Coronary artery (tissue), 2 donors: ENCODE measurements around the gene FLII.
A peak's percentile ranks its signal among the peaks of the same experiment; 100 is the strongest.
"Not testable (repeated sequence)": the region's sequence is repeated elsewhere in the genome, so short reads cannot be mapped to it uniquely, and the experiment has no call there.

Experiments used
- DNase-seq: peaks from one replicate; pipeline ENCODE4 v3.0.0-alpha.2; 2017; ENCODE audit warnings: low spot score
- H3K27ac ChIP-seq, 2 donors: fragments of 200-600 bp; sonication (generic); one replicate each; pipeline ENCODE4 v1.5.1; 2016 to 2019
- H3K4me3 ChIP-seq: fragments of 200-600 bp; sonication (generic); 2 replicates; pipeline ENCODE4 v1.5.1; 2016; ENCODE audit warnings: mild to moderate bottlenecking, moderate library complexity
- TF ChIP-seq, protein P1 (sequence below): fragments of 200-600 bp; sonication (generic); IDR thresholded peaks from one replicate; pipeline ENCODE4 v1.5.1; 2019; ENCODE audit warnings: antibody characterized with exemption

Gene FLII

DNA sequence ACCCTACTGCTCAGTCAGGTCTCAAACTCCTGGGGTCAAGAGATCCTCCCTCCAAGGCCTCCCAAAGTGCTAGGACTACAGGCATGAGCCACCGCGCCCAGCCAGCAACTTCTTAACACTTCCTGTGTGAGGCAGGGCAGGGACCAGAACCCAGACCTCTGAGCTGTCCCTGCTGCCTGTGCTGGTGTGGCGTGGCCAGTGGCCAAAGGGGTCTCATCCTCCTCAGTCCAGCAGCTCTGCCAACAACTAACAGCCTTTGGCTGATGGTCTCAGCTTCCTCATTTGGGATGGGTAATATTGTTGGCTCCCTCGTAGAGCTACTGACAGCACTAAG lies 34.5 kb downstream of the FLII start:
- DNase-seq = no peak
- H3K4me3 ChIP-seq = no peak overlapping the region
- H3K27ac ChIP-seq = peak overlapping the region in 1 of 2 donors; percentile 81
- TF ChIP-seq, protein P1, sequence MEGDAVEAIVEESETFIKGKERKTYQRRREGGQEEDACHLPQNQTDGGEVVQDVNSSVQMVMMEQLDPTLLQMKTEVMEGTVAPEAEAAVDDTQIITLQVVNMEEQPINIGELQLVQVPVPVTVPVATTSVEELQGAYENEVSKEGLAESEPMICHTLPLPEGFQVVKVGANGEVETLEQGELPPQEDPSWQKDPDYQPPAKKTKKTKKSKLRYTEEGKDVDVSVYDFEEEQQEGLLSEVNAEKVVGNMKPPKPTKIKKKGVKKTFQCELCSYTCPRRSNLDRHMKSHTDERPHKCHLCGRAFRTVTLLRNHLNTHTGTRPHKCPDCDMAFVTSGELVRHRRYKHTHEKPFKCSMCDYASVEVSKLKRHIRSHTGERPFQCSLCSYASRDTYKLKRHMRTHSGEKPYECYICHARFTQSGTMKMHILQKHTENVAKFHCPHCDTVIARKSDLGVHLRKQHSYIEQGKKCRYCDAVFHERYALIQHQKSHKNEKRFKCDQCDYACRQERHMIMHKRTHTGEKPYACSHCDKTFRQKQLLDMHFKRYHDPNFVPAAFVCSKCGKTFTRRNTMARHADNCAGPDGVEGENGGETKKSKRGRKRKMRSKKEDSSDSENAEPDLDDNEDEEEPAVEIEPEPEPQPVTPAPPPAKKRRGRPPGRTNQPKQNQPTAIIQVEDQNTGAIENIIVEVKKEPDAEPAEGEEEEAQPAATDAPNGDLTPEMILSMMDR = no peak

DNA sequence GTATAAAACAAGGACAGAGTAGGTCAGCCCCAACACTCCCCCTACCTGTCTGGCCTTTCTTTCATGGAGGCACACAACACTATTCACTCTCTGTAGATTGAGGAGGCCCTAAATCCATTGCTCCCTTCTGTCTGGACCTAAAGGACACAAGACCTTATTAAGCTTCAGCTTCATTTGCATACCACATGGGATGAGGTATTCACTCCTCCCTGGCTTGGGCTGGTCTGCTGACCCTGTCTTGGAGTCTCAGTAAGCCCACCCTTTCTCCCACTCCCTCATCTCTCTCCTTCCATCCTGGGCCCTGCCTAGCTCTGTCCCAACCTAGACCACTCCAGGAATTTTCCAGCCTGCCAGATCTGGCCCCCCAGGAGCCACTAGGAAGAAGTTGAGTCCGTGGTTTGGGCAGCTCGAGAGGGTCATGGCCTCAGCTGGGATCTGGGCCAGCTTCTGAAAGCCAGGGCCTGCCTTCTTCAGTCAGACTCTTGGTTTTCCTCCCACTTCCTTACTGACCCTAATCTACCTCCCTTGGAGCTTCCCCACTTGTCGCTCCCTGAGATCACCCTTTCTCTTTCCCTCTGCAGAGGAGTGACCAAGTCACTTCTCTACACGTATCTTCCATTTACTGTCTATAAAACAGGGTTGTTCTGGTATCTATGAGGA lies 39.7 kb downstream of the FLII start:
- Histone ChIP-seq H3K4me3 (no peak overlapping the region), H3K27ac (peak overlapping the region in 1 of 2 donors; percentile 28)
- TF ChIP-seq, protein P1 = no peak
- DNase-seq = no peak

DNA sequence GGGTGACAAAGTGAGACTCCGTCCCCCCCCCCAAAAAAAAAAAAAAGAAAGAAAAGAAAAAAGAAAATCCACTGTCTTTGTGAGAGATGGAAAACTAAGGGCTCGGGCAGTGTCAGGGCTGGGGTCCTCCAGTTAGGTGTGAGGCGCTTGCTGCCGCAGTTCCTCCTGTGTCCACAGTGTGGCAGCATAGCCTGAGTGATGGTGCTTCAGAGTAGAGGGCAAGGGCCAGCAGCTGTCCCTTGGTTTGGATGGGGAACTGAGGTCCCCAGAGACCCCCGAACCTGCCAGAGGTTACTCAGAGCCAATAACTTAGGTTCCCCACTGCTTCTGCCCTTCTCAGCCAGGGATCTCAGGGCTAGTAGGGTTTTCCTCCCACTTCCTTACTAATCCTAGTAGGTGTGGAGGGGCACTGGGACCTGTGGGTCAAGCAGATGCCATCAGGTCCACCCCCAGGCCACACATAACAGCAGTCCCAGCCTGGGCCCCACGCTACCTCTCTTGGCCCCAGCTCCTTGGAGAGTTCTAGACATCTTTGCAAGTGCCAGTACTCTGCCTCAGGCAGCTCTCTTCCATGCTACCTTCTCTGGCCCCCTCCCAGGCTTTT lies 41.0 kb downstream of the FLII start:
- Histone ChIP-seq H3K27ac (no peak overlapping the region), H3K4me3 (no peak overlapping the region)
- DNase-seq = no peak
- TF ChIP-seq, protein P1 = peak; percentile 72

DNA sequence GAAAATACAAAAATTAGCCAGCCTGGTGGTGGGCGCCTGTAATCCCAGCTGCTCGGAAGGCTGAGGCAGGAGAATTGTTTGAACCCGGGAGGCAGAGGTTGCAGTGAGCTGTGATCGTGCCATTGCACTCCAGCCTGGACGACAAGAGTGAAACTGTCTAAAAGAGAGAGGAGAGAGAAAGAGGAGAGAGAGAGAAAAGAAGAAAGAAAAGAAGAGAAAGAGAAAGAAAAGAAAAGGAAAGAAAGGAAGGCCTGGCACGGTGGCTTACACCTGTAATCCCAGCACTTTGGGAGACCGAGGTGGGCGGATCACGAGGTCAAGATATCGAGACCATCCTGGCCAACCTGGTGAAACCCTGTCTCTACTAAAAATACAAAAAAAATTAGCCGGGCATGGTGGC lies 41.6 kb downstream of the FLII start:
- H3K27ac ChIP-seq, DNase-seq, H3K4me3 ChIP-seq: not testable (repeated sequence)

DNA sequence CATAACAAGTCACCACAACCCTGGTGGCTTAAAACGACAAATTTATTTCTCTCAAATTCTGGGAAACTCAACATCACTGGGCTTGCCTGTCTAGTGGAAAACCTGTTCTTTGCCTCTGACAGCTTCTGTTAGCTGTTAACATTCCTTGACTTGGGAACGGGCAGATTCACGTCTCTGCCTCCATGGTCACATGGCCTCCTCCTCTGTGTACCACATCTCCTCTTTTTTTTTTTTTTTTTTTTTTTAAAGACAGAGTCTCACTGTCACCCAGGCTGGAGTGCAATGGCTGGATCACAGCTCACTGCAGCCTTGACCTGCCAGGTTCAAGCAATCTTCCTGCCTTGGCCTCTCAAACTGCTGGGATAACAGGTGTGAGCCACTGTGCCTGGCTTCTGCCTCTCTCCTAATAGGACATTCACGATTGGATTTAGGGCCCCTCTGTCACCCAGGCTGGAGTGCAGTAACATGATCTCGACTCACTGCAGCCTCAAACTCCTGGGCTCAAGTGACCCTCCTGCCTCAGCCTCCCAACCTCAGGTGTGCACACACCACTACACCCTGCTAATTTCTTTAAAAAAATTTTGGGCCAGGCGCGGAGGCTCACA lies 44.8 kb downstream of the FLII start:
- no peak overlapping the region for H3K4me3 ChIP-seq
- DNase-seq = no peak
- TF ChIP-seq, protein P1 = no peak
- no peak overlapping the region for H3K27ac ChIP-seq

DNA sequence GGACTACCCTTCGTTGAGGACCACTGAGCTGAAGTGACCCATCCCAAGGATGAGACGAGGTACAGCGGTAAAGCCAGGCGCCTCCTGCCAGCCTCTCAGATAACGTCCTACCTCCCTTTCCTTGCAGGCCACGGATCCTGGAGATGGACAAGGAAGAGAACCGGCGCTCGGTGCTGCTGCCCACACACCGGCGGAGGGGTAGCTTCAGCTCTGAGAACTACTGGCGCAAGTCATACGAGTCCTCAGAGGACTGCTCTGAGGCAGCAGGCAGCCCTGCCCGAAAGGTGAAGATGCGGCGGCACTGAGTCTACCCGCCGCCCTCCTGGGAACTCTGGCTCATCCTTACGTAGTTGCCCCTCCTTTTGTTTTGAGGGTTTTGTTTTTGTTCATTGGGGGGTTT lies 50.4 kb downstream of the FLII start:
- DNase-seq = no peak
- TF ChIP-seq, protein P1 = no peak
- no peak overlapping the region for H3K27ac ChIP-seq
- no peak overlapping the region for H3K4me3 ChIP-seq

DNA sequence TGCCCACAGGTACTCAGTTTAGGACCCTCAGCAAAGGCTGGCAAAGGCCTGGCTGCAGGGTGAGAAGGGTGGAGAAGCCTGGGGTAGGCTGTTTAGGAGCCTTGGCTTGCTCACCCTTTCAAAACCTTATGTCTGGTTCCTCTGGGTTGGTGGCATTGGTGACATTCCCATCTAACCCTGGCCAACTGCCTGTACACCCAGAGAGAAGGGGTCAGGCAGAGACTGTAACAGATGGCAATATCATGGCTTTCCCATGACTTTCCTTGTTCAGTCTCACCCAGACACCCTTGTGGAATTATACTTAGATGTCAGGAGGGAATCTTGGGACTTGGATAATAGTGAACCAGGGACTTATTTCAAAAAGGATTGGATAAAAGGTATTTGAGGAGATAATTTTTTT lies 51.6 kb downstream of the FLII start:
- Histone ChIP-seq H3K27ac (no peak overlapping the region), H3K4me3 (no peak overlapping the region)
- TF ChIP-seq, protein P1 = no peak
- no peak for DNase-seq
